Right atrium auricular region (tissue), 2 donors: ENCODE data around the gene RPH3AL. TPM values are rescaled to one million over a fixed set of nuclear protein-coding genes. Genes with fewer than 3 reads are reported as not detected.
"Not testable (repeated sequence)": the region's sequence is repeated elsewhere in the genome, so short reads cannot be mapped to it uniquely, and the experiment has no call there.

Source experiments
- DNase-seq: peaks from one replicate; pipeline ENCODE4 v3.0.0-alpha.2; 2019; ENCODE audit warnings: low spot score
- H3K27ac ChIP-seq, 2 donors: fragments of 200-600 bp; sonication (generic); 1 replicate in 1 of 2; 2 replicates in 1 of 2; pipeline ENCODE4 v1.5.1; 2016 to 2019
- H3K27me3 ChIP-seq, 2 donors: fragments of 200-600 bp; sonication (generic); one replicate each; pipeline versions ENCODE4 v1.5.1 to v1.6.0; 2017 to 2019
- H3K36me3 ChIP-seq: fragments of 200-600 bp; sonication (generic); one replicate; pipeline ENCODE4 v1.5.1; 2016
- H3K4me1 ChIP-seq, 2 donors: fragments of 200-600 bp; sonication (generic); one replicate each; pipeline versions ENCODE4 v1.5.1 to v1.6.0; 2017 to 2019
- H3K4me3 ChIP-seq, 2 donors: fragments of 200-600 bp; sonication (generic); 1 replicate in 1 of 2; 2 replicates in 1 of 2; pipeline ENCODE4 v1.5.1; 2017 to 2019; ENCODE audit warnings: mild to moderate bottlenecking in 1 of 2, moderate library complexity in 1 of 2
- H3K9me3 ChIP-seq, 2 donors: fragments of 200-600 bp; sonication (generic); one replicate each; pipeline ENCODE4 v1.5.1; 2019
- CTCF ChIP-seq, 2 donors: fragments of 200-600 bp; sonication (generic); IDR thresholded peaks; one replicate each; pipeline ENCODE4 v1.5.1; 2019; ENCODE audit warnings: antibody characterized with exemption in 2 of 2
- total RNA-seq, 2 donors: library from RNA; depleted of rRNA; stranded (reverse); fragments of >200 nt; gene quantifications; one replicate each; pipeline ENCODE4 v1.1.0, GENCODE V29; 2016

Gene RPH3AL
- total RNA-seq, 2 donors from 2014 or later, result 7.2 to 13.1 TPM

GRCh38 chr17:279331-279730, 73.3 kb downstream of the RPH3AL start:
- no peak for DNase-seq

GRCh38 chr17:278676-279059, 73.9 kb downstream of the RPH3AL start:
- H3K36me3 ChIP-seq, result no peaks in the 10 kb centered on the region
- DNase-seq, result no peak
- H3K27ac ChIP-seq, result no peak overlapping the region
- H3K27me3 ChIP-seq, result no peaks in the 10 kb centered on the region
- peaks cover 0 to 11% of the 10 kb centered on the region in 2 donors for H3K9me3 ChIP-seq
- no peak overlapping the region for H3K4me3 ChIP-seq
- no peak for TF ChIP-seq CTCF (IDR thresholded peaks at IDR 0.05)
- H3K4me1 ChIP-seq, result no peaks in the 10 kb centered on the region

More at GRCh38 chr17:279331-279730, 73.3 kb downstream of the RPH3AL start:
- TF ChIP-seq CTCF (IDR thresholded peaks at IDR 0.05), result no peak
- Histone ChIP-seq H3K36me3 (no peaks in the 10 kb centered on the region), H3K27ac (peak overlapping the region in 1 of 2 donors; percentile 27), H3K9me3 (peaks cover 0 to 11% of the 10 kb centered on the region in 2 donors), H3K4me1 (no peaks in the 10 kb centered on the region), H3K27me3 (no peaks in the 10 kb centered on the region), H3K4me3 (no peak overlapping the region)

- DNase-seq, result no peak
- H3K9me3 ChIP-seq, result peaks cover 0 to 11% of the 10 kb centered on the region in 2 donors
- no peak overlapping the region for H3K4me3 ChIP-seq
- no peaks in the 10 kb centered on the region for H3K36me3 ChIP-seq
- H3K27me3 ChIP-seq, result no peaks in the 10 kb centered on the region
- no peak overlapping the region for H3K27ac ChIP-seq
- no peaks in the 10 kb centered on the region for H3K4me1 ChIP-seq
- no peak for TF ChIP-seq CTCF (IDR thresholded peaks at IDR 0.05)
Measured at GRCh38 chr17:278055-278675, 74.4 kb downstream of the RPH3AL start.

- DNase-seq, result no peak
- no peaks in the 10 kb centered on the region for H3K36me3 ChIP-seq
- no peak for TF ChIP-seq CTCF (IDR thresholded peaks at IDR 0.05)
- peaks cover 0 to under 1% of the 10 kb centered on the region in 2 donors for H3K9me3 ChIP-seq
- no peaks in the 10 kb centered on the region for H3K4me1 ChIP-seq
- no peaks in the 10 kb centered on the region for H3K27me3 ChIP-seq
- H3K4me3 ChIP-seq, result no peak overlapping the region
- no peak overlapping the region for H3K27ac ChIP-seq
Measured at GRCh38 chr17:274902-275301, 77.7 kb downstream of the RPH3AL start.

- H3K27ac ChIP-seq, result no peak overlapping the region
- no peak for DNase-seq
- no peaks in the 10 kb centered on the region for H3K27me3 ChIP-seq
- no peak for TF ChIP-seq CTCF (IDR thresholded peaks at IDR 0.05)
- no peaks in the 10 kb centered on the region for H3K9me3 ChIP-seq
- no peaks in the 10 kb centered on the region for H3K4me1 ChIP-seq
- H3K36me3 ChIP-seq, result no peaks in the 10 kb centered on the region
- H3K4me3 ChIP-seq, result no peak overlapping the region
Measured at GRCh38 chr17:273981-274832, 78.4 kb downstream of the RPH3AL start.

- not testable (repeated sequence) for H3K27ac ChIP-seq, DNase-seq, H3K36me3 ChIP-seq, H3K27me3 ChIP-seq, H3K9me3 ChIP-seq, H3K4me3 ChIP-seq, H3K4me1 ChIP-seq
Measured at GRCh38 chr17:272856-273255, 79.8 kb downstream of the RPH3AL start.

- not testable (repeated sequence) for H3K4me1 ChIP-seq, H3K36me3 ChIP-seq, DNase-seq, H3K9me3 ChIP-seq, H3K27me3 ChIP-seq, H3K4me3 ChIP-seq, H3K27ac ChIP-seq
Measured at GRCh38 chr17:271928-272623, 80.5 kb downstream of the RPH3AL start.
